SU-DHL-6 (cell line): Measurements from ENCODE around the gene LPAR1.

Experiments
- EZH2phosphoT487 ChIP-seq: fragments of 200-600 bp; sonication (generic), shearing (Covaris generic); conservative IDR thresholded peaks from 2 replicates; pipeline ENCODE4 v1.6.1; 2018; ENCODE audit warnings: mild to moderate bottlenecking, antibody characterized with exemption, low read length, moderate library complexity, mixed read lengths
- TF ChIP-seq, protein P1 (sequence below): fragments of 200-600 bp; sonication (generic); IDR thresholded peaks from one replicate; pipeline ENCODE4 v1.5.1; 2017; ENCODE audit warnings: antibody characterized with exemption, mild to moderate bottlenecking, low read length, moderate library complexity; ENCODE audit not compliant: insufficient read depth, poor library complexity, severe bottlenecking

DNA sequence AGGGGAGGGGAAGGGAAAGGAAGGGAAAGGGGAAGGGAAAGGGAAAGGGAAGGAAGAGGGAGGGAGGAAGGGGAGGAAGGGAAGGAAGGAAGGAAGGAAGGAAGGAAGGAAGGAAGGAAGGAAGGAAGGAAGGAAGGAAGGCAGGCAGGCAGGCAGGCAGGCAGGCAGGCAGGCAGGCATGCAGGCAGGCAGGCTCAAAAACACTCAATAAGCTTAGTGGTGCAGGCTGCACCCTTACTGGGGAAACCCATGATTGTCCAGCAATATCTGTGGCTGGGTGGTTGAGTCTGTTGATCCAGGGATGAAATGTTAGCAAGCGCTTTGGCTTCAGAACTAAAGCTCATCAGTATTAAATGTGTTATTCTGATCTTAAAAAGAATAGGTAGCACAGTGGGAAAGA, 145.6 kb downstream of the LPAR1 start:
- TF ChIP-seq EZH2phosphoT487, result no peak
- TF ChIP-seq, protein P1, sequence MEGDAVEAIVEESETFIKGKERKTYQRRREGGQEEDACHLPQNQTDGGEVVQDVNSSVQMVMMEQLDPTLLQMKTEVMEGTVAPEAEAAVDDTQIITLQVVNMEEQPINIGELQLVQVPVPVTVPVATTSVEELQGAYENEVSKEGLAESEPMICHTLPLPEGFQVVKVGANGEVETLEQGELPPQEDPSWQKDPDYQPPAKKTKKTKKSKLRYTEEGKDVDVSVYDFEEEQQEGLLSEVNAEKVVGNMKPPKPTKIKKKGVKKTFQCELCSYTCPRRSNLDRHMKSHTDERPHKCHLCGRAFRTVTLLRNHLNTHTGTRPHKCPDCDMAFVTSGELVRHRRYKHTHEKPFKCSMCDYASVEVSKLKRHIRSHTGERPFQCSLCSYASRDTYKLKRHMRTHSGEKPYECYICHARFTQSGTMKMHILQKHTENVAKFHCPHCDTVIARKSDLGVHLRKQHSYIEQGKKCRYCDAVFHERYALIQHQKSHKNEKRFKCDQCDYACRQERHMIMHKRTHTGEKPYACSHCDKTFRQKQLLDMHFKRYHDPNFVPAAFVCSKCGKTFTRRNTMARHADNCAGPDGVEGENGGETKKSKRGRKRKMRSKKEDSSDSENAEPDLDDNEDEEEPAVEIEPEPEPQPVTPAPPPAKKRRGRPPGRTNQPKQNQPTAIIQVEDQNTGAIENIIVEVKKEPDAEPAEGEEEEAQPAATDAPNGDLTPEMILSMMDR, result no peak
